ENCODE data around the gene NLGN3. TPM values are rescaled to one million over a fixed set of nuclear protein-coding genes. Genes with fewer than 3 reads are reported as not detected.
"Not testable (repeated sequence)": the region's sequence is repeated elsewhere in the genome, so short reads cannot be mapped to it uniquely, and the experiment has no call there.

Gene NLGN3
- total RNA-seq, 2 experiments from 2014 or later = 0.57 to 1.3 TPM

DNA sequence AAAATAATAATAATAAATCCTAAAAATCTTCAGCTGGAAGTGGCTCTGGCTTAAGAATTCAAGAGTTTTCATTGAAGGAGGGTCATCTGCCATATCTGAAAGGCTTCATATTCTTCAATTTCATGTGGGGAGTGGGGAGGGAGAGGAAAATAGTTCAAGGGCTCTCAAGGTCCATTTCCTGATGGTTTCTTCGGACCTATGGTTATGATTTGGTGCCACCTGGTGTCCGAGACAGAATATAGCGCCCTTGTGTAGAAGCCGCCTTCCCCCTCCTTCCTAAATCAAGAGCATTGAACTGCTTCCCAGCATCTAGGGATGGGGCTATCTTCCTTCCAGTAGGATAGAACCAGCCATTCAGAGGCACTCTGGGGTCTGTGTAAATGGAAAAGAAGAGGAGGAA, 34.3 kb downstream of the NLGN3 start:
- no peaks in the 10 kb centered on the region for H3K9me2 ChIP-seq (ENCODE audit: insufficient read depth, low read length)
- no peak overlapping the region for H3K4me3 ChIP-seq (ENCODE audit: low read depth, low read length, poor library complexity, severe bottlenecking)
- H3K4me1 ChIP-seq (ENCODE audit: insufficient read depth, low read length, poor library complexity, severe bottlenecking) = peaks cover 26% of the 10 kb centered on the region
- intact Hi-C loops (cut with micrococcal nuclease; ENCODE audit: unreplicated experiment) = loop anchor here (1.0 to 10.0 kb wide), 3 partner anchors 81 to 208 kb away; no protein-coding TSS in a partner anchor
- POLR2A ChIA-PET = interaction anchor here (1.1 kb wide), 1 partner anchor 61 kb away, joined by 6 read pairs; the partner anchor contains the start of gene MED12
- no peak overlapping the region for H3K27ac ChIP-seq (ENCODE audit: low read depth, low read length, poor library complexity, severe bottlenecking)
- BruUV-seq (replicated peaks) = no TSS peak
- DNase-seq (ENCODE audit: low spot score) = peak; percentile 64
- TF ChIP-seq, protein P1, sequence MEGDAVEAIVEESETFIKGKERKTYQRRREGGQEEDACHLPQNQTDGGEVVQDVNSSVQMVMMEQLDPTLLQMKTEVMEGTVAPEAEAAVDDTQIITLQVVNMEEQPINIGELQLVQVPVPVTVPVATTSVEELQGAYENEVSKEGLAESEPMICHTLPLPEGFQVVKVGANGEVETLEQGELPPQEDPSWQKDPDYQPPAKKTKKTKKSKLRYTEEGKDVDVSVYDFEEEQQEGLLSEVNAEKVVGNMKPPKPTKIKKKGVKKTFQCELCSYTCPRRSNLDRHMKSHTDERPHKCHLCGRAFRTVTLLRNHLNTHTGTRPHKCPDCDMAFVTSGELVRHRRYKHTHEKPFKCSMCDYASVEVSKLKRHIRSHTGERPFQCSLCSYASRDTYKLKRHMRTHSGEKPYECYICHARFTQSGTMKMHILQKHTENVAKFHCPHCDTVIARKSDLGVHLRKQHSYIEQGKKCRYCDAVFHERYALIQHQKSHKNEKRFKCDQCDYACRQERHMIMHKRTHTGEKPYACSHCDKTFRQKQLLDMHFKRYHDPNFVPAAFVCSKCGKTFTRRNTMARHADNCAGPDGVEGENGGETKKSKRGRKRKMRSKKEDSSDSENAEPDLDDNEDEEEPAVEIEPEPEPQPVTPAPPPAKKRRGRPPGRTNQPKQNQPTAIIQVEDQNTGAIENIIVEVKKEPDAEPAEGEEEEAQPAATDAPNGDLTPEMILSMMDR (conservative IDR thresholded peaks at IDR 0.05; ENCODE audit: low read length) = peak; percentile 77
- no peak for TF ChIP-seq EZH2phosphoT487 (IDR thresholded peaks at IDR 0.05; ENCODE audit: borderline replicate concordance, low read depth, low read length)
- no peak overlapping the region for H2AFZ ChIP-seq (ENCODE audit: low read length)
- H3K79me2 ChIP-seq (ENCODE audit: insufficient read depth, low read depth, low read length) = no peaks in the 10 kb centered on the region
- H4K20me1 ChIP-seq (ENCODE audit: insufficient read depth, low read length) = no peaks in the 10 kb centered on the region
- CTCF ChIA-PET (ENCODE audit: unreplicated experiment) = interaction anchor here (0.6 kb wide), 1 partner anchor 83 kb away, joined by 5 read pairs; the partner anchor contains the start of gene FOXO4
- no peaks in the 10 kb centered on the region for H3K9me3 ChIP-seq (ENCODE audit: low read length)
- H3K4me2 ChIP-seq (ENCODE audit: low read length) = no peak overlapping the region
- H3K36me3 ChIP-seq (ENCODE audit: insufficient read depth, low read length) = peaks cover 56% of the 10 kb centered on the region

DNA sequence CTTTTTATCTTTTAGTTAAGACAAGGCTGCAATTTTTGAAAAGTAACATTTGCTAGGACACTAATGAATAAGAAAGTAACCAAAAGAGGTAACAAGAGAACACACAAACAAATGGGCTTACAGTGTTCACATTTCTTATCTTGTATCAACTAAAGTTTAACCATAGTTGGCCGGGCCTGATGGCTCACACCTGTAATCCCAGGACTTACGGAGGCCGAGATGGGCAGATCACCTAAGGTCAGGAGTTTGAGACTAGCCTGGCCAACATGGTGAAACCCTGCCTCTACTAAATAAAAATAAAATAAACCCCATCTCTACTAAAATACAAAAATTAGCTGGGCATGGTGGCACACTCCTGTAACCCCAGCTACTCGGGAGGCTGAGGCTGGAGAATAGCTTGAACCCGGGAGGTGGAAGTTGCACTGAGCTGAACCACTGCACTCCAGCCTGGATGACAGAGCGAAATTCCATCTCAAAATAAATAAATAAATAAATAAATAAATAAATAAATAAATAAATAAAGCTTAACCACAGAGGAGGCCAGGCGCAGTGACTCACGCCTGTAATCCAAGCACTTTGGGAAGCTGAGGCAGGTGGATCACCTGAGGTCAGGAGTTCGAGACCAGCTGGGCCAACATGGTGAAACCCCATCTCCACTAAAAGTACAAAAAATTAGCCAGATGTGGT, 36.1 kb downstream of the NLGN3 start:
- DNase-seq (ENCODE audit: low spot score); intact Hi-C loops (cut with micrococcal nuclease; ENCODE audit: unreplicated experiment); H3K9me2 ChIP-seq (ENCODE audit: insufficient read depth, low read length); H3K9me3 ChIP-seq (ENCODE audit: low read length); H3K79me2 ChIP-seq (ENCODE audit: insufficient read depth, low read depth, low read length); BruUV-seq (replicated peaks); H4K20me1 ChIP-seq (ENCODE audit: insufficient read depth, low read length); H2AFZ ChIP-seq (ENCODE audit: low read length); H3K4me3 ChIP-seq (ENCODE audit: low read depth, low read length, poor library complexity, severe bottlenecking): not testable (repeated sequence)
- H3K27ac ChIP-seq (ENCODE audit: low read depth, low read length, poor library complexity, severe bottlenecking) = peak overlapping the region; percentile 93
- peaks cover 44% of the 10 kb centered on the region for H3K36me3 ChIP-seq (ENCODE audit: insufficient read depth, low read length)
- H3K4me2 ChIP-seq (ENCODE audit: low read length) = peak overlapping the region; percentile 81; the same call in 1 of the 2 replicates
- POLR2A ChIA-PET = interaction anchor here (0.8 to 3.9 kb wide), 3 partner anchors 17 to 74 kb away, joined by 4 to 46 read pairs (median 22); partner anchors contain the start of genes MED12 and ZMYM3
- H3K4me1 ChIP-seq (ENCODE audit: insufficient read depth, low read length, poor library complexity, severe bottlenecking) = peaks cover 26% of the 10 kb centered on the region
- CTCF ChIA-PET (ENCODE audit: unreplicated experiment) = interaction anchor here (1.2 kb wide), 1 partner anchor 18 kb away, joined by 4 read pairs; no protein-coding TSS in a partner anchor

DNA sequence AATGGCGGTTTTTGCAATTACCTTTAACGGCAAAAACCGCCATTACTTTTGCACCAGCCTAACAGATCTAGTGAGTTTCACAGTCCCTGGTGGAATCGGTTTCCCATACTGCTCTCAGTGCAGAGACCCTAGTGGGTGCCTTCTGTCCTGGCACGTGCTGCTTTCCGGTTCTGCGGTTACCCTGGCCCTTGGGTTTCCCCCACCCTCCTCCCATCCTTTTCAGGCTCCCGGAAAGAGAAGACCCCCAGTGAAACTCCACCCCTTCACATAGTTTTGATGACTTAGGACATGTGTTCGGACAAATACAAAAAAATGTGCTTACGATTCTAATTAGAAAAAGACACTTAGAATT, 36.9 kb downstream of the NLGN3 start:
- CTCF ChIA-PET (ENCODE audit: unreplicated experiment) = interaction anchor here (1.6 kb wide), 1 partner anchor 16 kb away, joined by 4 read pairs; no protein-coding TSS in a partner anchor
- BruUV-seq (replicated peaks) = no TSS peak
- intact Hi-C loops (cut with micrococcal nuclease; ENCODE audit: unreplicated experiment) = no loop called here

More for the DNA sequence above, 36.9 kb downstream of the NLGN3 start:
- Histone ChIP-seq H4K20me1 (ENCODE audit: insufficient read depth, low read length) (no peaks in the 10 kb centered on the region), H3K9me2 (ENCODE audit: insufficient read depth, low read length) (no peaks in the 10 kb centered on the region), H3K27ac (ENCODE audit: low read depth, low read length, poor library complexity, severe bottlenecking) (peak overlapping the region; percentile 93), H2AFZ (ENCODE audit: low read length) (peak overlapping the region; percentile 85; the same call in 1 of the 2 replicates), H3K4me2 (ENCODE audit: low read length) (peak overlapping the region; percentile 81), H3K79me2 (ENCODE audit: insufficient read depth, low read depth, low read length) (no peaks in the 10 kb centered on the region), H3K36me3 (ENCODE audit: insufficient read depth, low read length) (peaks cover 44% of the 10 kb centered on the region), H3K4me3 (ENCODE audit: low read depth, low read length, poor library complexity, severe bottlenecking) (peak overlapping the region; percentile 66), H3K9me3 (ENCODE audit: low read length) (no peaks in the 10 kb centered on the region), H3K4me1 (ENCODE audit: insufficient read depth, low read length, poor library complexity, severe bottlenecking) (peaks cover 26% of the 10 kb centered on the region)
- POLR2A ChIA-PET = interaction anchor here (0.7 to 3.9 kb wide), 5 partner anchors 16 to 1468 kb away, joined by 3 to 46 read pairs (median 4); partner anchors contain the start of genes MED12, NONO and ZMYM3
- no peak for TF ChIP-seq EZH2phosphoT487 (IDR thresholded peaks at IDR 0.05; ENCODE audit: borderline replicate concordance, low read depth, low read length)
- TF ChIP-seq, protein P1 (conservative IDR thresholded peaks at IDR 0.05; ENCODE audit: low read length) = no peak
- peak; percentile 57 for DNase-seq (ENCODE audit: low spot score)
